GM18508 (cell line): ENCODE results near the gene ADH6.
"Not testable (repeated sequence)": the region's sequence is repeated elsewhere in the genome, so short reads cannot be mapped to it uniquely, and the experiment has no call there.

ENCODE experiments used
- ATAC-seq: cut with Tn5 transposase; IDR thresholded peaks from one replicate; pipeline ENCODE4 v1.9.1; 2021; ENCODE audit warnings: moderate number of reproducible peaks; ENCODE audit not compliant: insufficient read depth, unreplicated experiment

ADH6 gene

GRCh38 chr4:99200138-99200537 is 18.9 kb downstream of the ADH6 start:
- no peak for ATAC-seq

GRCh38 chr4:99190336-99190735 is 28.7 kb downstream of the ADH6 start:
- no peak for ATAC-seq

DNA sequence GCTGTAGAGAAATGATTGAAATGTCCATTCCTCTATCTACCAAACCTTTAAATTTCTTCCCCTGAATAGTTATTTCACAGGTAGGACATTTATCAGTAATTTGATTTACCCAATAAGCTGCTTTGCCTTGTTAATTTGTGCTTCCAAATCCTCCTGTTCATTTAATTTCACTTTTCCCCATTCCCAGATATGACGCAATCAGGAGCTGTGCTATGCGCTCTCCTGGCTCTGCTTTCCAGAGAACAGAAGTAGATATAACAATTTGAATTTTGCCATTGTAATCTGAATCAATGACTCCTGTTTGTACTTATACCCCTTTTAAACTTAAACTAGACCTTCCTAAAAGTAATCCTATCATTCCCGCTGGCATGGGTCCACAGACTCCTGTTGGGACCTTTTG is 29.1 kb downstream of the ADH6 start:
- ATAC-seq, result not testable (repeated sequence)

GRCh38 chr4:99186029-99186428 is 33.0 kb downstream of the ADH6 start:
- ATAC-seq, result no peak

DNA sequence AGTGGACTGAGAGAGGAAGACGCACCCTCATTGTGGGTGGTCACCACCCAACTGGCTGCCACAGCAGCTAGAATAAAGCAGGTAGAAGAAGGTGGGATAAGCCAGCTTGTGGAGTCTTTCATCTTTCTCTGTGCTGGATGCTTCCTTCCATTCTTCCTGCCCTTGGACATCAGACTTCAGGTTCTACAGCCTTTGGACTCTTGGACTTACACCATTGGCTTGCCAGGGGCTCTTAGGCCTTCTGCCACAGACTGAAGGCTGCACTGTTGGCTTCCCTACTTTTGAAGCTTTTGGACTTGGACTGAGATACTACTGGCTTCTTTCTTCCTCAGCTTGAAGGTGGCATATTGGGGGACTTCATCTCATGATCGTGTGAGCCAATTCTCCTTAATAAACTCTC is 33.5 kb downstream of the ADH6 start:
- no peak for ATAC-seq

DNA sequence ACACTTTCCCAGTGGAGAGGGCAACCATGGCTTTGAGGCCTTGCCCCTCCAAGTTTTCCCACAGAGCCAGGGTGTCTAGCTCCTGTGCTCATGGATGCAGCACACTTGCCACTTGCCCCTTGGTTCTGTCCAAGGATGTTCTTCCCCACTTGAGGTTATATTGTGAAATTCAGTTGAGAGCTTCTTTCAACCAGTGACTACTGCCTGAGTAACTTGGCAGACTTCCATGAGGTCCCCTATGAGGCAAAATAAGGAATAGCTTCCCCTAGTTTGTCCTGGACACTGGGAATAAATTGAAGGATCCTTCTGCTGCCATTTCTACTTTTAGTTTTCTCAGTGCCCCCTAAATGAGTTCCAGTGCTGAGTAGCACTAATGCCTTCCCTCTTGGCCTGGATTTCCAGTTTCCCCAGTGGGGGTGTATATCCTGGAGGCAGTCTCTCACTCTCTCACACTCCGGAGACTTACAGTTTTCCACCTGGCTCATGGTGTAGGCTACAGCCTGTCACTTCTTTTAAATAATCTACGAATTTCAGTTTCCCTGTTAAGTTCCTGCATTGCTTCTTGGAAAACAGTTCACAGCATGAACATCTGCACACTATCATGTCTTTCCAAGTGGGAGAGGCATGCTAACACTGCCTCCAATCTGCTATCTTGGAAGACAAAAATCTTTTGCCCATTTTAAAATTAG is 38.5 kb downstream of the ADH6 start:
- ATAC-seq, result no peak

DNA sequence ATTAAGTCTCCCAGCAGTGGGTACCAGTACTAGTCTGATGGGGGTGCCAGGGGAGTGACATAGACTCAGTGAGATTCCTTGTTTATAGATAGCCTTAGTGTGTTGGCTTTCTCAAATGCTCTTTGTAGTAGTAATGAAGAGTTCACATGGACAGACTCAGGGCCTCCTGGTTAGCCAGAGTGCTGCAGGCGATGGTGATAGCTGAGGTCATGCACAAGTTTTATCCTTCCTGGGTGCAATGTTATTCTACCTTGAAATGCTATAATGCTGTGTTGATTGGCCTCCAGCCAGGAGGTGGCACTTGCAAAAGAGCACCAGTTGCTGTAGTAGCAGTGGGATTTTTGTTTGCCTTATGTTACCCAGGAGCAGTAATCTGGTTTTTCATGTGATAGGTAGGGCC is 39.4 kb downstream of the ADH6 start:
- ATAC-seq, result no peak

GRCh38 chr4:99179178-99179577 is 39.9 kb downstream of the ADH6 start:
- ATAC-seq, result no peak

GRCh38 chr4:99166544-99166943 is 52.5 kb downstream of the ADH6 start:
- ATAC-seq, result no peak

DNA sequence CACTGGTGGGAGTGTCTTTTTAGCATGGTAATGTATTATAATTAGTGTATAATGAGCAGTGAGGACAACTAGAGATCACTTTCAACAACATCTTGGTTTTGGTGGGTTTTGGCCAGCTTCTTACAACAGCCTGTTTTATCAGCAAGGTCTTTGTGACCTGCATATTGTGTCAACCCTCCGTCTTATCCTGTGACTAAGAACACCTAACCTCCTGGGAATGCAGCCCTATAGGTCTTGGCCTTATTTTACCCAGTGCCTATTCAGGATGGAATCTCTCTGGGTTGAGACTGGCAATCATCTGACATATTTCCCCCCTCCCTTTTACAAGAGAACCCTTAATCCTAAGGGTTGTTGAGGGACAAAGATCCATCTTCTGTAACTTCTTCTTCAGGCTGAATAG is 53.1 kb downstream of the ADH6 start:
- ATAC-seq, result no peak

- no peak for ATAC-seq
Observed at GRCh38 chr4:99161373-99162099, 57.5 kb downstream of the ADH6 start.

- no peak for ATAC-seq
Observed at GRCh38 chr4:99159699-99160098, 59.3 kb downstream of the ADH6 start.

GRCh38 chr4:99157478-99157935 is 61.5 kb downstream of the ADH6 start:
- no peak for ATAC-seq

DNA sequence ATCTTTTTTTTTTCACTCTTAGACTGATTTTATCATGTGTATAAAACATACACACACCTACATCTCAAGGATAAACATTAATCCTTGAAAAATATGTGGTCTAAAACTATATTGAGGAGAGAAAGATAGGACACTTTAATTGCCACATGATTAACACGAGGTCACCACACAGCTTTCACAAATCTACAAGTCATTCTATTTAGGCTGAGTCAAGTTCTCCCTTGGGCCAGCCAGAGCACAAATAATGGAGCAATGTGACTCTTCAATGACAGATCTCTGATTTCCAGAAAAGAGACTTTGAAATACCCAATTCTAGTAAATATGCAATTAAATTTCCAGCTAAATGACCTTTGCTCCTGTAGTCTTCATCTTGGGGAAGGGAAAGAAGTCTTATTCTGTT is 62.1 kb downstream of the ADH6 start:
- no peak for ATAC-seq

GRCh38 chr4:99154658-99155342 is 64.2 kb downstream of the ADH6 start:
- no peak for ATAC-seq
